Endothelial cell (in vitro differentiated cells): ENCODE data around the gene ARID1A. TPM values are rescaled to one million over a fixed set of nuclear protein-coding genes. Genes with fewer than 3 reads are reported as not detected.

Source experiments
- DNase-seq: peaks from one replicate; pipeline ENCODE4 v3.0.0; 2021; ENCODE audit warnings: low spot score
- H3K27ac Mint-ChIP-seq: one replicate; pipeline ENCODE4 v1.8.0; 2021; ENCODE audit warnings: mixed read lengths, inconsistent platforms; ENCODE audit not compliant: unreplicated experiment
- H3K27me3 Mint-ChIP-seq: one replicate; pipeline ENCODE4 v1.8.0; 2021; ENCODE audit warnings: mild to moderate bottlenecking, moderate library complexity, mixed read lengths, inconsistent platforms; ENCODE audit not compliant: unreplicated experiment
- H3K36me3 Mint-ChIP-seq: one replicate; pipeline ENCODE4 v1.8.0; 2021; ENCODE audit warnings: mild to moderate bottlenecking, low read depth, mixed read lengths, inconsistent platforms; ENCODE audit not compliant: unreplicated experiment
- H3K4me1 Mint-ChIP-seq: one replicate; pipeline ENCODE4 v1.8.0; 2021; ENCODE audit warnings: mild to moderate bottlenecking, mixed read lengths, inconsistent platforms; ENCODE audit not compliant: unreplicated experiment
- H3K4me3 Mint-ChIP-seq: one replicate; pipeline ENCODE4 v1.8.0; 2021; ENCODE audit warnings: mild to moderate bottlenecking, mixed read lengths, inconsistent platforms; ENCODE audit not compliant: unreplicated experiment
- H3K9me3 Mint-ChIP-seq: one replicate; pipeline ENCODE4 v1.8.0; 2021; ENCODE audit warnings: mixed read lengths, inconsistent platforms; ENCODE audit not compliant: unreplicated experiment
- total RNA-seq: library from RNA; stranded (reverse); fragmentation: NEBNext Ultra II Directional; extraction: Animal tissue kit (Norgen Biotek cat#: 25700); gene quantifications from one replicate; pipeline ENCODE4 v1.2.1, GENCODE V29; 2021; ENCODE audit not compliant: unreplicated experiment
- TF ChIP-seq, protein P1 (sequence below): fragments of 200-600 bp; sonication (generic); IDR thresholded peaks from one replicate; pipeline ENCODE4 v1.5.0; 2021; ENCODE audit warnings: antibody characterized with exemption; ENCODE audit not compliant: unreplicated experiment

ARID1A gene
- total RNA-seq, 1 donor from 2014 or later, result 115 TPM

DNA sequence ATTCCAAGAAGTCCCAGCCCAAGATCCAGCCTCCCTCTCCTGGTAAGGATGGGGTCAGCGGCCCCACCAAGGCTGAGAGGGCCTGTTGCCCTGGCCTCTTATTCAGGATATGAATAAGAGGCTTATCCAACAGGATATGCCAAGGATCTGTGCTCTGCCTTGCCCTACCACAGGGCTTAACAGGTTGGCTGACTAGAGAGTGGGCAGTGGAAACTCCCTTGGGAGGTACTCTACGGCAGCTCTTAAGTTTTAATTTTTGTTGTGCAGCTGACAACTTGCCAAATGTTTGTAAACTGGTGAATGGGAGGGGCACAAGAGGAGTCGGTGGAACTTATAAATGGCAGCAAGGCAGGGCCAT lies 75.4 kb downstream of the ARID1A start:
- no peak overlapping the region for H3K27ac Mint-ChIP-seq
- TF ChIP-seq, protein P1, sequence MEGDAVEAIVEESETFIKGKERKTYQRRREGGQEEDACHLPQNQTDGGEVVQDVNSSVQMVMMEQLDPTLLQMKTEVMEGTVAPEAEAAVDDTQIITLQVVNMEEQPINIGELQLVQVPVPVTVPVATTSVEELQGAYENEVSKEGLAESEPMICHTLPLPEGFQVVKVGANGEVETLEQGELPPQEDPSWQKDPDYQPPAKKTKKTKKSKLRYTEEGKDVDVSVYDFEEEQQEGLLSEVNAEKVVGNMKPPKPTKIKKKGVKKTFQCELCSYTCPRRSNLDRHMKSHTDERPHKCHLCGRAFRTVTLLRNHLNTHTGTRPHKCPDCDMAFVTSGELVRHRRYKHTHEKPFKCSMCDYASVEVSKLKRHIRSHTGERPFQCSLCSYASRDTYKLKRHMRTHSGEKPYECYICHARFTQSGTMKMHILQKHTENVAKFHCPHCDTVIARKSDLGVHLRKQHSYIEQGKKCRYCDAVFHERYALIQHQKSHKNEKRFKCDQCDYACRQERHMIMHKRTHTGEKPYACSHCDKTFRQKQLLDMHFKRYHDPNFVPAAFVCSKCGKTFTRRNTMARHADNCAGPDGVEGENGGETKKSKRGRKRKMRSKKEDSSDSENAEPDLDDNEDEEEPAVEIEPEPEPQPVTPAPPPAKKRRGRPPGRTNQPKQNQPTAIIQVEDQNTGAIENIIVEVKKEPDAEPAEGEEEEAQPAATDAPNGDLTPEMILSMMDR, result no peak
- DNase-seq, result no peak

DNA sequence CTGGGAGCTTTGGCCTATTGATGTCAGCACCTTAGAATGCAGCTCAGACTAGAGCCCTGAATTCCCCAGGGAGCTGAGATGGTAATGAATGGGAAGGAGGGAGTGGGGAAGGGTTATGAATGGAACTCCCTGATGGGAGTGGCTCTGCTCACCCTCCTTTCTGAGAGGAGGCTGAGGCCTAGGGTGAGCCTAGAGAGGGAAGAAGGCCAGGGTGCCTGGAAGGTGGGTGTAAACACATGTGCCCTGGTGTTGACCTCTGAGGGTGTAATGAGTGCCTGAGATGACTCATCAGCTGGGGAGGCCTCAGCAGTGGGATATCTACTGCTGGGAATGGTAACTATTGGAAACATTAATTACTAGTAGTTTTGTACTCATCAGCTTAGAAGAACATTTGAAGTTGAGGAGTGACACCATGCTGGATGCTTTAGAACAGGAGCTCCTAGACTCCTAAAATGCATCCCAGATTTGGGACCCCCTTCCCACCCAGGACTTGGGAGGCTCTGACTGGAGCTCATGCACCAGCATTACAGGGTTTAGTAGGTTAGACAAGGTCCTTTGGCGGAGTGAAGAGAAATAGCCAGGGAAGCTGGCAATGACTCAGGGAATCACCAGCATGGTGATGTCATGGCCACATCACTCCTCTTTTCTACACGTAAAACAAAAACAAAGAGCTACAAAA lies 76.0 kb downstream of the ARID1A start:
- no peaks in the 10 kb centered on the region for H3K9me3 Mint-ChIP-seq
- TF ChIP-seq, protein P1, result no peak
- H3K27me3 Mint-ChIP-seq, result peaks cover 10% of the 10 kb centered on the region
- no peak overlapping the region for H3K4me3 Mint-ChIP-seq
- peak overlapping the region; percentile 20 for H3K27ac Mint-ChIP-seq
- H3K36me3 Mint-ChIP-seq, result peaks cover 81% of the 10 kb centered on the region
- DNase-seq, result no peak
- H3K4me1 Mint-ChIP-seq, result no peaks in the 10 kb centered on the region

More for the DNA sequence above, 75.4 kb downstream of the ARID1A start:
- Mint-ChIP-seq H3K27me3 (peaks cover 10% of the 10 kb centered on the region), H3K9me3 (no peaks in the 10 kb centered on the region), H3K4me1 (no peaks in the 10 kb centered on the region), H3K4me3 (no peak overlapping the region), H3K36me3 (peaks cover 84% of the 10 kb centered on the region)

DNA sequence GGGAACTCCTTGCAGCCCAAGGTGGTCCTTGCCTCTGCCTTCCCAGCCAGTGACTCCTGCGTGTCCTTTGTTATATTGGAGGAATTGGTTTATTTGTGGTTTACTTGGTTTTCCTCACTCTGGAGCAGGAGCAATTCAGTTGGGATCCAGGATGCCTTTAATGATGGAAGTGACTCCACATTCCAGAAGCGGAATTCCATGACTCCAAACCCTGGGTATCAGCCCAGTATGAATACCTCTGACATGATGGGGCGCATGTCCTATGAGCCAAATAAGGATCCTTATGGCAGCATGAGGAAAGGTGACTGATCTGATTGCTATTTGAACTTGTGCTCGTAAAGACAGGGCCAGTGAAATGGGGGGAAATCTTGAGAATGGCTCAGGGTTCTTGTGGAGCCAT lies 76.9 kb downstream of the ARID1A start:
- peak overlapping the region; percentile 59 for H3K4me3 Mint-ChIP-seq

DNA sequence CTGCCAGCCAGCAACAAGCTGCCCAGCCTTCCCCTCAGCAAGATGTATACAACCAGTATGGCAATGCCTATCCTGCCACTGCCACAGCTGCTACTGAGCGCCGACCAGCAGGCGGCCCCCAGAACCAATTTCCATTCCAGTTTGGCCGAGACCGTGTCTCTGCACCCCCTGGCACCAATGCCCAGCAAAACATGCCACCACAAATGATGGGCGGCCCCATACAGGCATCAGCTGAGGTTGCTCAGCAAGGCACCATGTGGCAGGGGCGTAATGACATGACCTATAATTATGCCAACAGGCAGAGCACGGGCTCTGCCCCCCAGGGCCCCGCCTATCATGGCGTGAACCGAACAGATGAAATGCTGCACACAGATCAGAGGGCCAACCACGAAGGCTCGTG lies 78.6 kb downstream of the ARID1A start:
- Mint-ChIP-seq H3K27ac (no peak overlapping the region), H3K27me3 (peaks cover 15% of the 10 kb centered on the region)
- TF ChIP-seq, protein P1, result no peak

More for the DNA sequence above, 76.9 kb downstream of the ARID1A start:
- peaks cover 10% of the 10 kb centered on the region for H3K27me3 Mint-ChIP-seq
- no peaks in the 10 kb centered on the region for H3K9me3 Mint-ChIP-seq
- no peak for DNase-seq
- TF ChIP-seq, protein P1, result no peak
- H3K27ac Mint-ChIP-seq, result no peak overlapping the region
- H3K36me3 Mint-ChIP-seq, result peaks cover 75% of the 10 kb centered on the region
- no peaks in the 10 kb centered on the region for H3K4me1 Mint-ChIP-seq

DNA sequence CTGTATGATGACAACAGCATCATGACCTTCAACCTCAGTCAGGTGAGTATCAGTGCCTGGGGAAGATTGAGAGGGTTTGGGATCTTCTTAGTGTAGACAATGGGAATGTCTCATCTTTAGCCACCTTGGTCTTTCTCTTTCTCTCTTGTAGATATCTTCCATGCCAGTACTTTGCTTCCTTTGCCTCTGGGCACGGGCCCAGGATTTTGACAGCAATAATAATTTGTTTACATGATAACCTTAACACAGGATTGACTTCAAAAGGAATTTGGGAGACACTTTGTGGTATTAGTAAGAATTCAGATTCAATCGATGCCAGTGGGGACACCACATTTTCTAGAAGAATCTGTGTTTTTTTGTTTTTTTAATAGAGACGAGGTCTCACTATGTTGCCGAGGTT lies 79.9 kb downstream of the ARID1A start:
- peak overlapping the region; percentile 72 for H3K27ac Mint-ChIP-seq
- H3K27me3 Mint-ChIP-seq, result peaks cover 16% of the 10 kb centered on the region
- H3K36me3 Mint-ChIP-seq, result peaks cover 76% of the 10 kb centered on the region
- TF ChIP-seq, protein P1, result no peak
- H3K9me3 Mint-ChIP-seq, result no peaks in the 10 kb centered on the region
- H3K4me3 Mint-ChIP-seq, result peak overlapping the region; percentile 65
- peaks cover 12% of the 10 kb centered on the region for H3K4me1 Mint-ChIP-seq
- no peak for DNase-seq

More for the DNA sequence above, 78.6 kb downstream of the ARID1A start:
- no peak for DNase-seq
- peaks cover 74% of the 10 kb centered on the region for H3K36me3 Mint-ChIP-seq
- peaks cover 12% of the 10 kb centered on the region for H3K4me1 Mint-ChIP-seq
- H3K4me3 Mint-ChIP-seq, result peak overlapping the region; percentile 25
- no peaks in the 10 kb centered on the region for H3K9me3 Mint-ChIP-seq
